Spleen (tissue), 7 donors: ENCODE results near the gene CACNA1C.

Source experiments
- CTCF ChIP-seq, 11 experiments: fragments of 200-600 bp in 7 of 11; fragments of 450-650 bp in 4 of 11; sonication (generic) in 4 of 11; IDR thresholded peaks in 8 of 11; conservative IDR thresholded peaks in 3 of 11; 1 replicate in 7 of 11; 2 replicates in 4 of 11; pipeline versions ENCODE4 v1.4.0 to v1.8.0; 2016 to 2021; ENCODE audit warnings: antibody characterized with exemption in 11 of 11, inconsistent platforms in 4 of 11, mild to moderate bottlenecking in 1 of 11
- POLR2A ChIP-seq, 3 donors: fragments of 450-650 bp; IDR thresholded peaks; one replicate each; pipeline ENCODE4 v1.5.1; 2017; ENCODE audit warnings: antibody characterized with exemption in 3 of 3, mild to moderate bottlenecking in 1 of 3
- POLR2AphosphoS5 ChIP-seq, 3 donors: sonication (generic); formaldehyde crosslinking; IDR thresholded peaks; one replicate each; pipeline ENCODE4 v1.5.1; 2017; ENCODE audit warnings: antibody characterized with exemption in 3 of 3
- donor health status: DM: no; HTN: no; CAD: no; lungs with moderate emphysema.
- donor health status: DM: no; HTN: no; CAD: no.
- donor health status: DM: no; HTN: no; CAD: no.

GRCh38 chr12:2680676-2681039 is 627.9 kb downstream of the CACNA1C start:
- TF ChIP-seq CTCF (IDR thresholded peaks at IDR 0.05 in 8 of 11, conservative IDR thresholded peaks at IDR 0.05 in 3 of 11) (no peak), POLR2A (IDR thresholded peaks at IDR 0.05) (no peak), POLR2AphosphoS5 (IDR thresholded peaks at IDR 0.05) (no peak)
